IMR-90 (cell line): Measurements from ENCODE around the gene ACSS2.

ENCODE experiments used
- BHLHE40 ChIP-seq: fragments of 150-350 bp; IDR thresholded peaks from 2 replicates; pipeline ENCODE4 v1.6.1; 2016; ENCODE audit warnings: mild to moderate bottlenecking, low read depth, low read length
- CEBPB ChIP-seq: IDR thresholded peaks from 2 replicates; pipeline ENCODE4 v1.6.1; 2012; ENCODE audit warnings: low read depth, low read length, improper control_type of control experiment
- FOS ChIP-seq: fragments of 150-350 bp; IDR thresholded peaks from 2 replicates; pipeline ENCODE4 v1.6.1; 2016; ENCODE audit warnings: low read depth, low read length
- MAFK ChIP-seq: IDR thresholded peaks from 2 replicates; pipeline ENCODE4 v1.6.1; 2012; ENCODE audit warnings: low read depth, low read length, improper control_type of control experiment
- MAZ ChIP-seq: IDR thresholded peaks from 2 replicates; pipeline ENCODE4 v1.6.1; 2012; ENCODE audit warnings: low read depth, mild to moderate bottlenecking, low read length, improper control_type of control experiment, moderate library complexity, borderline replicate concordance
- MXI1 ChIP-seq: IDR thresholded peaks from 2 replicates; pipeline ENCODE4 v1.6.1; 2012; ENCODE audit warnings: low read depth, mild to moderate bottlenecking, low read length, moderate library complexity, borderline replicate concordance
- NFE2L2 ChIP-seq: fragments of 150-350 bp; IDR thresholded peaks from 2 replicates; pipeline ENCODE4 v1.6.1; 2016; ENCODE audit warnings: low read depth, mild to moderate bottlenecking, low read length
- POLR2A ChIP-seq: IDR thresholded peaks from 2 replicates; pipeline ENCODE4 v1.6.1; 2012; ENCODE audit warnings: mild to moderate bottlenecking, low read depth, low read length
- RAD21 ChIP-seq: IDR thresholded peaks from 2 replicates; pipeline ENCODE4 v1.6.1; 2012; ENCODE audit warnings: low read length, improper control_type of control experiment
- RCOR1 ChIP-seq: IDR thresholded peaks from 2 replicates; pipeline ENCODE4 v1.6.1; 2012; ENCODE audit warnings: mild to moderate bottlenecking, low read length, improper control_type of control experiment; ENCODE audit not compliant: insufficient replicate concordance
- SMC3 ChIP-seq: fragments of 150-350 bp; IDR thresholded peaks from 2 replicates; pipeline ENCODE4 v1.6.1; 2016; ENCODE audit warnings: low read depth, mild to moderate bottlenecking, antibody characterized with exemption, low read length, moderate library complexity
- TF ChIP-seq, protein P1 (sequence below): conservative IDR thresholded peaks from 2 replicates; pipeline ENCODE4 v1.5.1; 2012; ENCODE audit warnings: mild to moderate bottlenecking, low read depth, low read length, improper control_type of control experiment
- TF ChIP-seq, protein P2 (sequence below): fragments of 150-350 bp; IDR thresholded peaks from 2 replicates; pipeline ENCODE4 v1.6.1; 2017; ENCODE audit warnings: mild to moderate bottlenecking, antibody characterized with exemption, low read length, low read depth
- TF ChIP-seq, protein P3 (sequence below): fragments of 150-350 bp; IDR thresholded peaks from 2 replicates; pipeline ENCODE4 v1.6.1; 2016; ENCODE audit warnings: low read depth, mild to moderate bottlenecking, low read length, moderate library complexity, borderline replicate concordance

DNA sequence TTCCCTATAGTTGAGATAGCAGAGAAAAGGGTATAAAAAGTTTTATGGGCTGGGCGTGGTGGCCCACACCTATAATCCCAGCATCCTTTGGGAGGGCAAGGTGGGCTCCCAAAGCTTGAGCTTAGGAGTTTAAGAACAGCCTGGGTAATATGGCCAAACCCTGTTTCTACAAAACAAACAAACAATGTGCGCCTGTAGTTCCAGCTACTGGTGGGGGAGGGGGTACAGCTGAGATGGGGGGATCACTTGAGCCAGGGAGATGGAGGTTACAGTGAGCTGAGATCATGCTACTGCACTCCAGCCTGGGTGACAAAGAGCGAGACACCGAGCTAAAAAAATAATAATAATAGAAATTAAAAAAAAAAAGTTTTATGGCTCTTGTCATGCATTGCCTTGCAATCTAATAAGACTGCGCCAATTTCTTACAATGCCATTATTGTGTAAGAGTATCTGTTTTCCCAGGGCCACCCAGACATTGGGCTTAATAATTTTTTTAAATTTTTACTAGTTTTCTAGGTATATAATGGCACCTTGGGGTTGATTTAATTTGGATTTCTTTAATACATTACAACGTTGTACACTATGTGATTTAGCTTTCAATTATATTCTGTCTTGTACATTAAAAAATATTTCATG, 3.9 kb downstream of the ACSS2 start:
- TF ChIP-seq SMC3 (no peak), MXI1 (no peak), POLR2A (no peak), FOS (no peak), RCOR1 (no peak), RAD21 (no peak), BHLHE40 (no peak), MAZ (no peak), NFE2L2 (no peak), CEBPB (0 out of 2 replicates have a peak, but pooled peaks have one; percentile 6), MAFK (no peak)
- TF ChIP-seq, protein P1, sequence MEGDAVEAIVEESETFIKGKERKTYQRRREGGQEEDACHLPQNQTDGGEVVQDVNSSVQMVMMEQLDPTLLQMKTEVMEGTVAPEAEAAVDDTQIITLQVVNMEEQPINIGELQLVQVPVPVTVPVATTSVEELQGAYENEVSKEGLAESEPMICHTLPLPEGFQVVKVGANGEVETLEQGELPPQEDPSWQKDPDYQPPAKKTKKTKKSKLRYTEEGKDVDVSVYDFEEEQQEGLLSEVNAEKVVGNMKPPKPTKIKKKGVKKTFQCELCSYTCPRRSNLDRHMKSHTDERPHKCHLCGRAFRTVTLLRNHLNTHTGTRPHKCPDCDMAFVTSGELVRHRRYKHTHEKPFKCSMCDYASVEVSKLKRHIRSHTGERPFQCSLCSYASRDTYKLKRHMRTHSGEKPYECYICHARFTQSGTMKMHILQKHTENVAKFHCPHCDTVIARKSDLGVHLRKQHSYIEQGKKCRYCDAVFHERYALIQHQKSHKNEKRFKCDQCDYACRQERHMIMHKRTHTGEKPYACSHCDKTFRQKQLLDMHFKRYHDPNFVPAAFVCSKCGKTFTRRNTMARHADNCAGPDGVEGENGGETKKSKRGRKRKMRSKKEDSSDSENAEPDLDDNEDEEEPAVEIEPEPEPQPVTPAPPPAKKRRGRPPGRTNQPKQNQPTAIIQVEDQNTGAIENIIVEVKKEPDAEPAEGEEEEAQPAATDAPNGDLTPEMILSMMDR = no peak
- TF ChIP-seq, protein P2, sequence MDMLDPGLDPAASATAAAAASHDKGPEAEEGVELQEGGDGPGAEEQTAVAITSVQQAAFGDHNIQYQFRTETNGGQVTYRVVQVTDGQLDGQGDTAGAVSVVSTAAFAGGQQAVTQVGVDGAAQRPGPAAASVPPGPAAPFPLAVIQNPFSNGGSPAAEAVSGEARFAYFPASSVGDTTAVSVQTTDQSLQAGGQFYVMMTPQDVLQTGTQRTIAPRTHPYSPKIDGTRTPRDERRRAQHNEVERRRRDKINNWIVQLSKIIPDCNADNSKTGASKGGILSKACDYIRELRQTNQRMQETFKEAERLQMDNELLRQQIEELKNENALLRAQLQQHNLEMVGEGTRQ = no peak
- TF ChIP-seq, protein P3, sequence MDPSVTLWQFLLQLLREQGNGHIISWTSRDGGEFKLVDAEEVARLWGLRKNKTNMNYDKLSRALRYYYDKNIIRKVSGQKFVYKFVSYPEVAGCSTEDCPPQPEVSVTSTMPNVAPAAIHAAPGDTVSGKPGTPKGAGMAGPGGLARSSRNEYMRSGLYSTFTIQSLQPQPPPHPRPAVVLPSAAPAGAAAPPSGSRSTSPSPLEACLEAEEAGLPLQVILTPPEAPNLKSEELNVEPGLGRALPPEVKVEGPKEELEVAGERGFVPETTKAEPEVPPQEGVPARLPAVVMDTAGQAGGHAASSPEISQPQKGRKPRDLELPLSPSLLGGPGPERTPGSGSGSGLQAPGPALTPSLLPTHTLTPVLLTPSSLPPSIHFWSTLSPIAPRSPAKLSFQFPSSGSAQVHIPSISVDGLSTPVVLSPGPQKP = no peak
